ENCODE data around the gene KLHL14. TPM values are rescaled to one million over a fixed set of nuclear protein-coding genes. Genes with fewer than 3 reads are reported as not detected.

The KLHL14 gene
- total RNA-seq, 2 donors from 2014 or later = 1.3 TPM; not detected in 1

DNA sequence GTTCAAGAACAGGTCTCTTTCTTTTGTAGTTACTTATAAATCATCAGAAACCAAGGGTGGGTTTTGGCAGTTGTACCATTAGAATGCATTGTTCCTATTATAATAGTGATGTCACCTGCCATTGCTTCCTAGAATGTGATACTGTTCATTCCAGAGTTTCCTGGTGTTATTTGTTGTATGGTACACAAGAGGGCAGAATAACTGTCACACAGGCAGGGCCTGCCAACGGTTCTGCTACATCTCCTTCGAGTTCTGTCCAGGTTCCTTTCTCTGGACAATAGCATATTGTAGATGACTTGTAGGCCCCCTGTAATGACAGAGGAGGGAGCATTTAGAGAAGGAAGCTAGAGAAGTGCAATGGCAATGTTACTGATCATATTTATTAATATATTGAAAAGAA is 98.3 kb downstream of the KLHL14 start:
- H3K4me1 ChIP-seq (ENCODE audit: control insufficient read depth in 1 of 2, low read depth in 2 of 2) = no peaks in the 10 kb centered on the region
- no peak for ATAC-seq (ENCODE audit: insufficient number of reproducible peaks, low FRiP score, low read depth)
- H3K9me3 ChIP-seq = no peaks in the 10 kb centered on the region
- H3K4me3 ChIP-seq = no peak overlapping the region
- DNase-seq (ENCODE audit: low spot score) = no peak
- no peaks in the 10 kb centered on the region for H3K36me3 ChIP-seq
- no peaks in the 10 kb centered on the region for H3K27me3 ChIP-seq (replicated peaks; ENCODE audit: insufficient read depth)
- TF ChIP-seq, protein P1, sequence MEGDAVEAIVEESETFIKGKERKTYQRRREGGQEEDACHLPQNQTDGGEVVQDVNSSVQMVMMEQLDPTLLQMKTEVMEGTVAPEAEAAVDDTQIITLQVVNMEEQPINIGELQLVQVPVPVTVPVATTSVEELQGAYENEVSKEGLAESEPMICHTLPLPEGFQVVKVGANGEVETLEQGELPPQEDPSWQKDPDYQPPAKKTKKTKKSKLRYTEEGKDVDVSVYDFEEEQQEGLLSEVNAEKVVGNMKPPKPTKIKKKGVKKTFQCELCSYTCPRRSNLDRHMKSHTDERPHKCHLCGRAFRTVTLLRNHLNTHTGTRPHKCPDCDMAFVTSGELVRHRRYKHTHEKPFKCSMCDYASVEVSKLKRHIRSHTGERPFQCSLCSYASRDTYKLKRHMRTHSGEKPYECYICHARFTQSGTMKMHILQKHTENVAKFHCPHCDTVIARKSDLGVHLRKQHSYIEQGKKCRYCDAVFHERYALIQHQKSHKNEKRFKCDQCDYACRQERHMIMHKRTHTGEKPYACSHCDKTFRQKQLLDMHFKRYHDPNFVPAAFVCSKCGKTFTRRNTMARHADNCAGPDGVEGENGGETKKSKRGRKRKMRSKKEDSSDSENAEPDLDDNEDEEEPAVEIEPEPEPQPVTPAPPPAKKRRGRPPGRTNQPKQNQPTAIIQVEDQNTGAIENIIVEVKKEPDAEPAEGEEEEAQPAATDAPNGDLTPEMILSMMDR (IDR thresholded peaks at IDR 0.05) = no peak
- no peak overlapping the region for H3K27ac ChIP-seq

DNA sequence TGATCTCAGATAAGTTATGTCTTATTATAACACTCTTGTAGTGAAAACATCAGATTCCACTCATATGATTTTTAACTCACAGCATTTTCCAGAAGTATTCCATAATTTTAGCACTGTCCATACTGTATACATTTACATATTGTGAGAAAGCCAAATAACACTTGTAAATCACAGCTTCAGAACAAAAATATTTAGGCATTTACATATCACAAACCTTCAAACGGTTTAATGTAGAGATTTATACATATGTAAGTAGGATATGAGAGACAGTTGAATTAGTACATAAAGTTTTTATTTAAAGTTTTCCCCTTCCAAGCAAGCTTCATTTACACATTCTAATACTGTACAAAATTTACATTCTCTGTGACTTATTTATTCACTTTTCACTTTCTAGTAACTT is 100.4 kb downstream of the KLHL14 start:
- TF ChIP-seq, protein P1 (IDR thresholded peaks at IDR 0.05) = no peak
- no peaks in the 10 kb centered on the region for H3K36me3 ChIP-seq
- ATAC-seq (ENCODE audit: insufficient number of reproducible peaks, low FRiP score, low read depth) (no peak), DNase-seq (ENCODE audit: low spot score) (no peak)
- H3K4me1 ChIP-seq (ENCODE audit: control insufficient read depth in 1 of 2, low read depth in 2 of 2) = no peaks in the 10 kb centered on the region
- no peaks in the 10 kb centered on the region for H3K27me3 ChIP-seq (replicated peaks; ENCODE audit: insufficient read depth)
- no peaks in the 10 kb centered on the region for H3K9me3 ChIP-seq
- no peak overlapping the region for H3K4me3 ChIP-seq
- no peak overlapping the region for H3K27ac ChIP-seq

GRCh38 chr18:32670727-32671126 is 102.1 kb downstream of the KLHL14 start:
- ATAC-seq (ENCODE audit: insufficient number of reproducible peaks, low FRiP score, low read depth) = no peak
- Histone ChIP-seq H3K4me1 (ENCODE audit: control insufficient read depth in 1 of 2, low read depth in 2 of 2) (no peaks in the 10 kb centered on the region), H3K4me3 (no peak overlapping the region), H3K9me3 (no peaks in the 10 kb centered on the region), H3K27ac (no peak overlapping the region), H3K36me3 (no peaks in the 10 kb centered on the region), H3K27me3 (replicated peaks; ENCODE audit: insufficient read depth) (no peaks in the 10 kb centered on the region)
- TF ChIP-seq, protein P1 (IDR thresholded peaks at IDR 0.05) = no peak
- no peak for DNase-seq (ENCODE audit: low spot score)

GRCh38 chr18:32669549-32670165 is 103.2 kb downstream of the KLHL14 start:
- no peak for ATAC-seq (ENCODE audit: insufficient number of reproducible peaks, low FRiP score, low read depth)
- H3K4me1 ChIP-seq (ENCODE audit: control insufficient read depth in 1 of 2, low read depth in 2 of 2) = no peaks in the 10 kb centered on the region
- H3K4me3 ChIP-seq = no peak overlapping the region
- no peak for DNase-seq (ENCODE audit: low spot score)
- H3K36me3 ChIP-seq = no peaks in the 10 kb centered on the region
- H3K27me3 ChIP-seq (replicated peaks; ENCODE audit: insufficient read depth) = no peaks in the 10 kb centered on the region
- H3K27ac ChIP-seq = no peak overlapping the region
- TF ChIP-seq, protein P1 (IDR thresholded peaks at IDR 0.05) = no peak
- no peaks in the 10 kb centered on the region for H3K9me3 ChIP-seq

DNA sequence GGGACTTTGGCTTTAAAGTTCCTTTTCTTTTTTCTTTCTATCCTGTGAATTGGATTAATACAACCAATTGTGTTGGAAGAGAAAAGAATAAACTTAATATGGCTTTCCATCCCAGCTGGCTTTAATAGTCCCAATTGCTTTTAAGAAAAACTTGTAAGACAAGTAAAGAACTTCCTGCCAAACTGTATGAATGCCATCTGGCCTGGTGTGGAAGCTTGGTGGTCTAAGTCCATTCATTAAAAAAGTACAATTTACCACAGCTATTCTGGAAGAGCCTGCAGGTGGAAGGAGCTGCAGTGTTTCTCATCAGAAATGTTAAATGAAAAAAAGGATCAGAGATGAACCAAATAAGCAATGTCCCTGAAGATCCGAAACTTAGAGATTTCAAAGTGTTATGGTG is 103.9 kb downstream of the KLHL14 start:
- no peak for DNase-seq (ENCODE audit: low spot score)
- TF ChIP-seq, protein P1 (IDR thresholded peaks at IDR 0.05) = no peak
- Histone ChIP-seq H3K9me3 (no peaks in the 10 kb centered on the region), H3K4me1 (ENCODE audit: control insufficient read depth in 1 of 2, low read depth in 2 of 2) (no peaks in the 10 kb centered on the region), H3K27ac (no peak overlapping the region), H3K4me3 (no peak overlapping the region), H3K27me3 (replicated peaks; ENCODE audit: insufficient read depth) (no peaks in the 10 kb centered on the region), H3K36me3 (no peaks in the 10 kb centered on the region)
- no peak for ATAC-seq (ENCODE audit: insufficient number of reproducible peaks, low FRiP score, low read depth)

Data from thoracic aorta (tissue), 2 donors.